Neural cell (in vitro differentiated cells): ENCODE results near the gene FMNL1. TPM values are rescaled to one million over a fixed set of nuclear protein-coding genes. Genes with fewer than 3 reads are reported as not detected.

Source experiments
- H2AFZ ChIP-seq: fragments of 200-600, 300-800 bp; sonication (generic), shearing (Covaris generic); 2 replicates; pipeline ENCODE4 v1.6.0; 2014; ENCODE audit warnings: low read depth, mild to moderate bottlenecking, antibody characterized with exemption, low read length, moderate library complexity
- H3F3A ChIP-seq: fragments of 200-600 bp; shearing (Covaris generic); 2 replicates; pipeline ENCODE4 v1.6.1; 2016; ENCODE audit warnings: mild to moderate bottlenecking, moderate library complexity, mixed read lengths, antibody characterized with exemption, low read length; ENCODE audit not compliant: insufficient read depth, poor library complexity, severe bottlenecking
- H3K27ac ChIP-seq: fragments of 200-600, 300-800 bp; sonication (generic), shearing (Covaris generic); 2 replicates; pipeline ENCODE4 v1.5.1; 2014; ENCODE audit warnings: mild to moderate bottlenecking, low read length, moderate library complexity
- H3K27me3 ChIP-seq: fragments of 300-800, 200-600 bp; sonication (generic), shearing (Covaris generic); 2 replicates; pipeline ENCODE4 v1.6.0; 2014; ENCODE audit warnings: mild to moderate bottlenecking, low read depth, low read length, moderate library complexity; ENCODE audit not compliant: insufficient read depth
- H3K36me3 ChIP-seq: fragments of 300-800, 200-600 bp; sonication (generic), shearing (Covaris generic); 2 replicates; pipeline ENCODE4 v1.5.1; 2014; ENCODE audit warnings: mild to moderate bottlenecking, antibody characterized with exemption, low read length, moderate library complexity; ENCODE audit not compliant: insufficient read depth
- H3K4me2 ChIP-seq: fragments of 300-800, 200-600 bp; sonication (generic), shearing (Covaris generic); 2 replicates; pipeline ENCODE4 v1.6.0; 2014; ENCODE audit warnings: mild to moderate bottlenecking, low read length
- H3K4me3 ChIP-seq: fragments of 300-800, 200-600 bp; sonication (generic), shearing (Covaris generic); 2 replicates; pipeline ENCODE4 v1.5.1; 2014; ENCODE audit warnings: mild to moderate bottlenecking, low read length, moderate library complexity
- H3K79me2 ChIP-seq: fragments of 200-600 bp; shearing (Covaris generic); replicated peaks from 2 replicates; pipeline ENCODE4 v1.6.0; 2014; ENCODE audit warnings: mild to moderate bottlenecking, low read length, moderate library complexity; ENCODE audit not compliant: insufficient read depth
- H3K9ac ChIP-seq: fragments of 300-800, 200-600 bp; sonication (generic), shearing (Covaris generic); 2 replicates; pipeline ENCODE4 v1.6.1; 2016; ENCODE audit warnings: mild to moderate bottlenecking, low read length, mixed read lengths
- H3K9me2 ChIP-seq: fragments of 200-600 bp; shearing (Covaris generic); 2 replicates; pipeline ENCODE4 v1.6.1; 2016; ENCODE audit warnings: mild to moderate bottlenecking, low read length, mixed read lengths; ENCODE audit not compliant: insufficient read depth
- H3K9me3 ChIP-seq: fragments of 200-600, 300-800 bp; sonication (generic), shearing (Covaris generic); 2 replicates; pipeline ENCODE4 v1.6.1; 2016; ENCODE audit warnings: mild to moderate bottlenecking, mixed run types, low read length, moderate library complexity, mixed read lengths
- H4K20me1 ChIP-seq: fragments of 200-600 bp; shearing (Covaris generic); 2 replicates; pipeline ENCODE4 v1.6.1; 2016; ENCODE audit warnings: mild to moderate bottlenecking, mixed run types; ENCODE audit not compliant: insufficient read depth
- EP300 ChIP-seq: fragments of 450-650 bp; conservative IDR thresholded peaks from 2 replicates; pipeline ENCODE4 v1.6.1; 2014; ENCODE audit warnings: antibody characterized with exemption, mild to moderate bottlenecking, moderate library complexity; ENCODE audit not compliant: poor library complexity, severe bottlenecking
- EZH2 ChIP-seq: fragments of 200-600, 300-800 bp; shearing (Covaris generic), sonication (generic); IDR thresholded peaks from 2 replicates; pipeline ENCODE4 v1.6.1; 2014; ENCODE audit warnings: antibody characterized with exemption, low read length, borderline replicate concordance, mild to moderate bottlenecking; ENCODE audit not compliant: insufficient read depth, poor library complexity, severe bottlenecking
- MXI1 ChIP-seq: fragments of 450-650 bp; conservative IDR thresholded peaks from 2 replicates; pipeline ENCODE4 v1.6.1; 2014; ENCODE audit warnings: antibody characterized with exemption, mild to moderate bottlenecking; ENCODE audit not compliant: poor library complexity, severe bottlenecking
- POLR2AphosphoS5 ChIP-seq: IDR thresholded peaks from 2 replicates; pipeline ENCODE4 v1.6.1; 2012
- RAD21 ChIP-seq: fragments of 450-650 bp; conservative IDR thresholded peaks from 2 replicates; pipeline ENCODE4 v1.6.1; 2014; ENCODE audit warnings: antibody characterized with exemption, mild to moderate bottlenecking, moderate library complexity
- SMC3 ChIP-seq: fragments of 450-650 bp; conservative IDR thresholded peaks from 2 replicates; pipeline ENCODE4 v1.6.1; 2014; ENCODE audit warnings: antibody characterized with exemption, mild to moderate bottlenecking, moderate library complexity; ENCODE audit not compliant: poor library complexity
- TAF1 ChIP-seq: IDR thresholded peaks from 2 replicates; pipeline ENCODE4 v1.6.1; 2012; ENCODE audit warnings: low read depth
- polyA plus RNA-seq: library from polyadenylated mRNA; depleted of rRNA; stranded (reverse); fragments of >200 nt; gene quantifications from 2 replicates; pipeline ENCODE4 v1.2.3, GENCODE V29; 2014
- TF ChIP-seq, protein P1 (sequence below): fragments of 450-650 bp; IDR thresholded peaks from 2 replicates; pipeline ENCODE4 v1.5.1; 2014; ENCODE audit warnings: antibody characterized with exemption, mild to moderate bottlenecking, moderate library complexity; ENCODE audit not compliant: poor library complexity, severe bottlenecking
- TF ChIP-seq, protein P2 (sequence below): IDR thresholded peaks from 2 replicates; pipeline ENCODE4 v1.6.1; 2012; ENCODE audit warnings: borderline replicate concordance

Gene FMNL1
- polyA plus RNA-seq, 1 donor from 2014 or later = 5.6 TPM

DNA sequence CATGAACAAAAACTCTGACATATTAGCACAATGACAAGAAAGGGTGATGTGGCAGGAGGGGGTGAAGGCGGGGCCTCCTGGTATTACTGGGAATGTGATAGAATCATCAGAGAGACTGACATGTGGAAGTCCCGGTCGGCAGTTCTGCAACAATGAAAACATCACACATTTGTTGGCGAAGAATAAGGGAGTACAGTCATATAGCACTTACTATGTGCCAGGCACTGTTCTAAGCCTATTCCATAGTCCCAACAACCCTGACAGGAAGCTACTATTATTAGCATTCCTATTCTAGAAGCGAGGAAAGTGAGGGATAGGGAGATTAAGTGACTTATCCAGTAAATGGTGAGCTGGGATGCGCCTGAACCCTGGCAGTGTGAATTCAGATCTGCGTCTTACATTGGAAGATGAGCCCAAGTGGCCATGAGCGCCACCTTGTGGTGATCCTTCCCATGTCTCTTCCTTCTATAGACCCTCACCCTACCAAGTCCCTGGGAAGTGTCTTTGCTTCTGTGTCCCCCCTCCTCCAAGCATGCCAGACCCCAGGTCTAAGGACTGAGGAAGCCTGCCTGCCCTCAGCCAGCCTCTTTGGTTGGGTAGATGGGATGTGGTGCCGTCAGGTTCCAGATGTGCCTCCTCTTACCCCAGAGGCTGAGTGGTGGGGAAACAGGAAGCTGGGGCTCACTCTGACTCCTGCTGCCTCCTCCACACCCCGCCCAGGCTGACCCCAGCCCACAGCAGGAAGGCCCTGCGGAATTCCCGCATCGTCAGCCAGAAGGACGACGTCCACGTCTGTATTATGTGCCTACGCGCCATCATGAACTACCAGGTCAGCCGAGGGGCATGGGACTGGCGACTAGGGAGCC is 14.0 kb downstream of the FMNL1 start:
- Histone ChIP-seq H3K27me3 (no peaks in the 10 kb centered on the region), H3K9ac (no peak overlapping the region), H3K9me2 (no peaks in the 10 kb centered on the region), H3K4me3 (no peak overlapping the region), H4K20me1 (no peaks in the 10 kb centered on the region), H3F3A (no peaks in the 10 kb centered on the region), H3K9me3 (no peaks in the 10 kb centered on the region), H3K36me3 (no peaks in the 10 kb centered on the region), H3K4me2 (no peak overlapping the region), H3K27ac (no peak overlapping the region), H2AFZ (no peak overlapping the region), H3K79me2 (no peaks in the 10 kb centered on the region)
- TF ChIP-seq EP300 = no peak
- no peak for TF ChIP-seq TAF1
- no peak for TF ChIP-seq EZH2
- TF ChIP-seq RAD21 = no peak
- TF ChIP-seq, protein P1, sequence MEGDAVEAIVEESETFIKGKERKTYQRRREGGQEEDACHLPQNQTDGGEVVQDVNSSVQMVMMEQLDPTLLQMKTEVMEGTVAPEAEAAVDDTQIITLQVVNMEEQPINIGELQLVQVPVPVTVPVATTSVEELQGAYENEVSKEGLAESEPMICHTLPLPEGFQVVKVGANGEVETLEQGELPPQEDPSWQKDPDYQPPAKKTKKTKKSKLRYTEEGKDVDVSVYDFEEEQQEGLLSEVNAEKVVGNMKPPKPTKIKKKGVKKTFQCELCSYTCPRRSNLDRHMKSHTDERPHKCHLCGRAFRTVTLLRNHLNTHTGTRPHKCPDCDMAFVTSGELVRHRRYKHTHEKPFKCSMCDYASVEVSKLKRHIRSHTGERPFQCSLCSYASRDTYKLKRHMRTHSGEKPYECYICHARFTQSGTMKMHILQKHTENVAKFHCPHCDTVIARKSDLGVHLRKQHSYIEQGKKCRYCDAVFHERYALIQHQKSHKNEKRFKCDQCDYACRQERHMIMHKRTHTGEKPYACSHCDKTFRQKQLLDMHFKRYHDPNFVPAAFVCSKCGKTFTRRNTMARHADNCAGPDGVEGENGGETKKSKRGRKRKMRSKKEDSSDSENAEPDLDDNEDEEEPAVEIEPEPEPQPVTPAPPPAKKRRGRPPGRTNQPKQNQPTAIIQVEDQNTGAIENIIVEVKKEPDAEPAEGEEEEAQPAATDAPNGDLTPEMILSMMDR = peak; percentile 53
- no peak for TF ChIP-seq POLR2AphosphoS5
- TF ChIP-seq, protein P2, sequence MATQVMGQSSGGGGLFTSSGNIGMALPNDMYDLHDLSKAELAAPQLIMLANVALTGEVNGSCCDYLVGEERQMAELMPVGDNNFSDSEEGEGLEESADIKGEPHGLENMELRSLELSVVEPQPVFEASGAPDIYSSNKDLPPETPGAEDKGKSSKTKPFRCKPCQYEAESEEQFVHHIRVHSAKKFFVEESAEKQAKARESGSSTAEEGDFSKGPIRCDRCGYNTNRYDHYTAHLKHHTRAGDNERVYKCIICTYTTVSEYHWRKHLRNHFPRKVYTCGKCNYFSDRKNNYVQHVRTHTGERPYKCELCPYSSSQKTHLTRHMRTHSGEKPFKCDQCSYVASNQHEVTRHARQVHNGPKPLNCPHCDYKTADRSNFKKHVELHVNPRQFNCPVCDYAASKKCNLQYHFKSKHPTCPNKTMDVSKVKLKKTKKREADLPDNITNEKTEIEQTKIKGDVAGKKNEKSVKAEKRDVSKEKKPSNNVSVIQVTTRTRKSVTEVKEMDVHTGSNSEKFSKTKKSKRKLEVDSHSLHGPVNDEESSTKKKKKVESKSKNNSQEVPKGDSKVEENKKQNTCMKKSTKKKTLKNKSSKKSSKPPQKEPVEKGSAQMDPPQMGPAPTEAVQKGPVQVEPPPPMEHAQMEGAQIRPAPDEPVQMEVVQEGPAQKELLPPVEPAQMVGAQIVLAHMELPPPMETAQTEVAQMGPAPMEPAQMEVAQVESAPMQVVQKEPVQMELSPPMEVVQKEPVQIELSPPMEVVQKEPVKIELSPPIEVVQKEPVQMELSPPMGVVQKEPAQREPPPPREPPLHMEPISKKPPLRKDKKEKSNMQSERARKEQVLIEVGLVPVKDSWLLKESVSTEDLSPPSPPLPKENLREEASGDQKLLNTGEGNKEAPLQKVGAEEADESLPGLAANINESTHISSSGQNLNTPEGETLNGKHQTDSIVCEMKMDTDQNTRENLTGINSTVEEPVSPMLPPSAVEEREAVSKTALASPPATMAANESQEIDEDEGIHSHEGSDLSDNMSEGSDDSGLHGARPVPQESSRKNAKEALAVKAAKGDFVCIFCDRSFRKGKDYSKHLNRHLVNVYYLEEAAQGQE = no peak
- TF ChIP-seq SMC3 = peak; percentile 40
- no peak for TF ChIP-seq MXI1

DNA sequence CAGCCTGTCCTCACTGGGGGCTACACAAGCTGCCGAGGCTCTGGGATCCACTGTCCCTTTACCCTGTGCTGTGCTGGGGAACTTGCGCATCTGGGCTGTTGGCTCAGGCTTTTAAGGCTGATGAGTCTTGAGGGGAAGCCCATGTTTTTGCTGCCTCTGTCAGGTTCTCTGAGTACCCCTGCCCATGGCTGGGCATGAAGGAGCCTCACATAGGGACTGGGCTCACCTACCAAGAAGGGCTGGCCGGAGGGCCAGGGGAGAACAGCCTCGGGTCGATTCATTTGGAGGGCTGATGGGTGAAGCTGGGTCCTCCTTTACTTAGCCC is 14.6 kb downstream of the FMNL1 start:
- H3K9me2 ChIP-seq = no peaks in the 10 kb centered on the region

More for the DNA sequence above, 14.6 kb downstream of the FMNL1 start:
- no peak overlapping the region for H3K27ac ChIP-seq
- H3K79me2 ChIP-seq = no peaks in the 10 kb centered on the region
- H3K4me3 ChIP-seq = no peak overlapping the region
- H3K4me2 ChIP-seq = no peak overlapping the region
- TF ChIP-seq POLR2AphosphoS5 (no peak), EZH2 (no peak), SMC3 (no peak), RAD21 (no peak), EP300 (no peak), TAF1 (no peak)
- TF ChIP-seq, protein P2 = no peak
- TF ChIP-seq, protein P1 = no peak
- H3K9ac ChIP-seq = no peak overlapping the region
- H3K36me3 ChIP-seq = no peaks in the 10 kb centered on the region
- no peak overlapping the region for H2AFZ ChIP-seq
- no peaks in the 10 kb centered on the region for H3K9me3 ChIP-seq
- H3F3A ChIP-seq = no peaks in the 10 kb centered on the region
- no peaks in the 10 kb centered on the region for H3K27me3 ChIP-seq
- H4K20me1 ChIP-seq = no peaks in the 10 kb centered on the region
